IPS DF 4.7 (cell line): ENCODE results near the gene RAPGEF5.

Source experiments
- DNase-seq: peaks from one replicate; pipeline ENCODE4 v3.0.0-alpha.2; 2013; ENCODE audit warnings: low spot score; ENCODE audit errors: extremely low read depth

Gene RAPGEF5

GRCh38 chr7:22356701-22357310, at the start of gene RAPGEF5:
Gene RAPGEF5 (minus strand): TSS chr7:22357154. CDS start chr7:22357060, 94 bp downstream.
- DNase-seq, result no peak

- no peak for DNase-seq
These were observed 49.8 kb upstream of the RAPGEF5 start for GRCh38 chr7:22406715-22407114.

GRCh38 chr7:22404421-22405023, 47.6 kb upstream of the RAPGEF5 start:
- DNase-seq, result no peak

- DNase-seq, result no peak
These were observed 46.4 kb upstream of the RAPGEF5 start for GRCh38 chr7:22403344-22403743.

GRCh38 chr7:22402250-22402649, 45.3 kb upstream of the RAPGEF5 start:
- no peak for DNase-seq

GRCh38 chr7:22400936-22401553, 44.1 kb upstream of the RAPGEF5 start:
- DNase-seq, result no peak

GRCh38 chr7:22400150-22400814, 43.3 kb upstream of the RAPGEF5 start:
- DNase-seq, result no peak

GRCh38 chr7:22399546-22399945, 42.6 kb upstream of the RAPGEF5 start:
- no peak for DNase-seq

GRCh38 chr7:22399091-22399490, 42.1 kb upstream of the RAPGEF5 start:
- no peak for DNase-seq

- no peak for DNase-seq
These were observed 41.0 kb upstream of the RAPGEF5 start for GRCh38 chr7:22397981-22398380.

GRCh38 chr7:22395222-22395621, 38.3 kb upstream of the RAPGEF5 start:
- DNase-seq, result no peak

- no peak for DNase-seq
These were observed 37.8 kb upstream of the RAPGEF5 start for GRCh38 chr7:22394739-22395138.

- no peak for DNase-seq
These were observed 37.2 kb upstream of the RAPGEF5 start for GRCh38 chr7:22393913-22394729.

GRCh38 chr7:22390516-22390915, 33.6 kb upstream of the RAPGEF5 start:
- no peak for DNase-seq

GRCh38 chr7:22389892-22390291, 32.9 kb upstream of the RAPGEF5 start:
- no peak for DNase-seq

- no peak for DNase-seq
These were observed 30.6 kb upstream of the RAPGEF5 start for GRCh38 chr7:22387583-22387982.

GRCh38 chr7:22386865-22387264, 29.9 kb upstream of the RAPGEF5 start:
- no peak for DNase-seq

GRCh38 chr7:22386206-22386858, 29.4 kb upstream of the RAPGEF5 start:
- DNase-seq, result no peak

GRCh38 chr7:22385326-22385725, 28.4 kb upstream of the RAPGEF5 start:
- no peak for DNase-seq

GRCh38 chr7:22380333-22380732, 23.4 kb upstream of the RAPGEF5 start:
- DNase-seq, result no peak
